GM10248 (cell line): ENCODE data around the gene CEP55.

Experiments
- CTCF ChIA-PET: fragments of 300-600 bp; sonication (Branson Sonifier 250); formaldehyde crosslinking; extraction: SDS; loops from one replicate; lab custom pipeline; 2021; ENCODE audit warnings: antibody characterized with exemption; lab: Yijun Ruan, JAX
- POLR2A ChIA-PET: fragments of 350-650 bp; sonication (Branson Sonifier 250); formaldehyde crosslinking; extraction: SDS; loops from one replicate; lab custom pipeline; 2020; ENCODE audit warnings: antibody characterized with exemption; lab: Yijun Ruan, JAX
- DNase-seq: peaks from one replicate; pipeline ENCODE4 v3.0.0; 2012; ENCODE audit errors: extremely low spot score
- TF ChIP-seq, protein P1 (sequence below): IDR thresholded peaks from 2 replicates; pipeline ENCODE4 v1.5.1; 2012; ENCODE audit warnings: mild to moderate bottlenecking, low read depth; ENCODE audit errors: extremely low read depth, missing control alignments, control extremely low read depth

CEP55 gene

DNA sequence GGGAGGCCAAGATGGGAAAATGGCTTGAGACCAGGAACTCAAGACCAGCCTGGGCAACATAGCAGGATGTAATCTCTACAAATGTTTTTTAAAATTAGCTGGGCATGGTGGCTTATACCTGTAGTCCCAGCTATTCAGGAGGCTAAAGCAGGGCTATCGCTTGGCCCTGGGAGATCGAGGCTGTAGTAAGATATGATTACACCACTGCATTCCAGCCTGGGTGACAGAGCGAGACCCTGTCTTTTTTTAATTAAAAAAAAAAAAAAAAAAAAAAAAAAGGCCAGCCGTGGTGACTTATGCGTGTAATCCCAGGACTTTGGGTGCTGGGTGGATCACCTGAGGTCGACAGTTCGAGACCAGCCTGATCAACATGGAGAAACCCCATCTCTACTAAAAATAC is 41.7 kb upstream of the CEP55 start:
- TF ChIP-seq, protein P1, sequence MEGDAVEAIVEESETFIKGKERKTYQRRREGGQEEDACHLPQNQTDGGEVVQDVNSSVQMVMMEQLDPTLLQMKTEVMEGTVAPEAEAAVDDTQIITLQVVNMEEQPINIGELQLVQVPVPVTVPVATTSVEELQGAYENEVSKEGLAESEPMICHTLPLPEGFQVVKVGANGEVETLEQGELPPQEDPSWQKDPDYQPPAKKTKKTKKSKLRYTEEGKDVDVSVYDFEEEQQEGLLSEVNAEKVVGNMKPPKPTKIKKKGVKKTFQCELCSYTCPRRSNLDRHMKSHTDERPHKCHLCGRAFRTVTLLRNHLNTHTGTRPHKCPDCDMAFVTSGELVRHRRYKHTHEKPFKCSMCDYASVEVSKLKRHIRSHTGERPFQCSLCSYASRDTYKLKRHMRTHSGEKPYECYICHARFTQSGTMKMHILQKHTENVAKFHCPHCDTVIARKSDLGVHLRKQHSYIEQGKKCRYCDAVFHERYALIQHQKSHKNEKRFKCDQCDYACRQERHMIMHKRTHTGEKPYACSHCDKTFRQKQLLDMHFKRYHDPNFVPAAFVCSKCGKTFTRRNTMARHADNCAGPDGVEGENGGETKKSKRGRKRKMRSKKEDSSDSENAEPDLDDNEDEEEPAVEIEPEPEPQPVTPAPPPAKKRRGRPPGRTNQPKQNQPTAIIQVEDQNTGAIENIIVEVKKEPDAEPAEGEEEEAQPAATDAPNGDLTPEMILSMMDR, result no peak
- no peak for DNase-seq
- ChIA-PET POLR2A (no interaction called here), CTCF (interaction anchor here (1.0 kb wide), 1 partner anchor 78 kb away, joined by 3 read pairs; no protein-coding TSS in a partner anchor)

DNA sequence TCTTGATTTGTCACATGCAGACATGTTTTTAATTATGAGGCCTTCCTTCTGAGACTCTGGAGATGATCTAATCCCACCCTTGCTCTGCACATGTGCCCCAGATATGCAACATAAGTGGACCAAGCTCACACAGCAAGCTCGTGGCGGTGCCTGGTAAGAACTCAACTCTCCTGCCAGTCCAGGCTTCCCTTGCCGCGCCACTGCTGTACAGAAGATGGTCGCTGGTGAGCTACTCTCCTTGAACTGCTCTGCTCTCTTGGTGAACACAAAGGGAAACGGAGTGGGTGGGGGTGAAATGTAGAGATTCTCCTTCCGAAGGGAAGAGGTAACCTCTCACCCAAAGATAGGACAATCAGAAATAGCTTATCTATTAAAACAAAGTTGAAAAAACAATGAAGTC is 39.9 kb upstream of the CEP55 start:
- TF ChIP-seq, protein P1, result no peak
- ChIA-PET POLR2A (no interaction called here), CTCF (interaction anchor here (1.3 to 3.3 kb wide), 4 partner anchors 10 to 80 kb away, joined by 3 to 14 read pairs (median 6); no protein-coding TSS in a partner anchor)
- no peak for DNase-seq

DNA sequence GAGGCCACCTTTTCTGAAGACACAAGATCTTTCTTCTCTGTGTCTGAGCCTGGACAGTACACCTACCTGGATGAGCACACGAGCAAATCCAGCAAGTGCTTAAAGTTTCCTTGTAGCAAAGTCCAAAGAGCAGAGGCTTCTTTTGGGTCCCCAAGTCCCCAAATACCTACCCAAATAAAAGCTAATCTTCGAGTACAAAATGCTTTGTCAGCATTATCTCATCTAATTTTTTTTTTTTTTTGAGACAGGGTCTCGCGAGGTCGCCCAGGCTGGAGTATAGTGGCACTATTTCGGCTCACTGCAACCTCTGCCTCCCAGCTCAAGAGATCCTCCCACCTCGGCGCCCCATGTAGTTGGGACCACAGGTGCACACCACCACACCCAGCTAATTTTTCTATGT is 38.9 kb upstream of the CEP55 start:
- TF ChIP-seq, protein P1, result no peak
- ChIA-PET CTCF (interaction anchor here (1.2 to 3.3 kb wide), 6 partner anchors 12 to 81 kb away, joined by 3 to 14 read pairs (median 6); partner anchors contain the start of gene MYOF), POLR2A (no interaction called here)
- DNase-seq, result no peak

DNA sequence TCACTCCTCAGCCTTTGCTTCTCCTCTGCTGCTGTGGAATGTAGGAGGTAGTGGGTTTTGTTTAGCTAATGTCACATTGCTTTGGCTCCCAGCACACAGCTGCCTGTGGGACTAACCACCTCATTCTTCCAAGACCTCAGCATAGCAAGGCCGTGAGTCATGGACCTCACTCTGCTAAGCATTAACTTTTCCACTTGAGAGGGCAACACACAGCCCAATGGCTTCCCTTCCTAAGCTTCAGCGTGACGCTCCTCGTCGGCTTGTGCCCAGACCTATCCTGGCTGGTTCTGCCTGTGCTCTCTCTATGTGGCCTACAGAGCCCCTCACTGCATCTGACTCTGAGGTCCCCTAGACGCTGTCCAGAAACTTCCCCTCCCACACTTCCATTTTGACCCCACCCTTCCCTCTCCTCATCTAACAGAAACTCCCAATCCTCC is 37.6 kb upstream of the CEP55 start:
- ChIA-PET CTCF (interaction anchor here (1.0 to 3.3 kb wide), 3 partner anchors 9 to 82 kb away, joined by 5 to 14 read pairs (median 7); partner anchors contain the start of gene MYOF), POLR2A (no interaction called here)
- TF ChIP-seq, protein P1, result no peak
- DNase-seq, result no peak

DNA sequence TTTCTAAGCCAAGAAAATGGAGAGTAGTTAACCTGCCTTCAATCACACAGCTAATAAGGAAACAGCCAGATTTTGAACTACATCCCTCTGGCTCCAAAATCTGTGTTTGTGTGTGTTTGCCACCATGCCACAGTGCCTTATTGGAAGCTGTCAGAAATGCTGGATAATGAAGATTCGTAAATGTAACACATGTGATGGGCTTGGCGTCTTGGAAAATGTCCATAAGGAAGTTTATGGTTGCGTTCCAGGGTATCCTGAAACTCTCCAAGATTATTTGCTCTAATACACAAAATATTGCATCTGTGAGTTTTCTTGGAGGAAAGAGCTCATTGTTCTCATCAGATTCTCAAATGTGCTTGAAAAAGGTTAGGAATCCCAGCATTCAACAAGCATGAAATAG is 36.9 kb upstream of the CEP55 start:
- DNase-seq, result no peak
- ChIA-PET CTCF (interaction anchor here (1.0 to 3.3 kb wide), 3 partner anchors 9 to 83 kb away, joined by 5 to 14 read pairs (median 7); partner anchors contain the start of gene MYOF), POLR2A (no interaction called here)
- TF ChIP-seq, protein P1, result no peak

DNA sequence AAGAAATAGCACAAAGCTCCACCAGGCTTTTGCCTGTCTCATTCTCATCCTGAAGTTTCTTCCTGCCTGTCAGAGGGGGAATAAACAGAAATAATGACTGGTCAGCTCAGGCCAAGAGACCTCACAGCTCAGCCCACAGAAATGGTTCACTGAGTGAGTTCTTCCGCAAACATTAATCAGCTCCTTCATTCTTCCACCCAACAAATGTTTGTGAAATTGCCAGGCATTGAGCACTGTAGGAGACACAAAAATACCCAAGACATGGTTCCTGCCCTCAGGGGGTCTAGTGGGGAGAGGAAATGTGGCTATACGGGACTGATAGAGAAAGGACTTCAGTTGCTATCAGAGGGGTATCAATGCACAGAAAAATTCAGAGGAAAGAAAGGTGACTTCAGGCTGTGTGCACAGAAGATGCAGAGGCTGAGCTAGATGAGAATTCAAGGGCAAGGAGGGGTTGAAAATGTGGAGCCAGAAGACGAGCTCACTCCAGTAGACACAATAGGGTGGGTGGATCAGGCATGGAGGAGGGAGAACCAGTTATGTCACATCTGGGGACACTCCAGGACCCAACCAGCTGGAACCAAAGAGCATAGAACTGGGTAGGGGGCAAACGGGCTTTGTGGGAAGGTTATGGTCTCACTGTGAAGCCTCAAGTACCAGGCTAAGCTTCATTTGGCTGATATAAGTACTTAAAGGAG is 35.2 kb upstream of the CEP55 start:
- TF ChIP-seq, protein P1, result no peak
- ChIA-PET CTCF (interaction anchor here (0.8 to 1.3 kb wide), 8 partner anchors 10 to 450 kb away, joined by 3 to 5 read pairs (median 3); partner anchors contain the start of gene MYOF), POLR2A (no interaction called here)
- DNase-seq, result no peak
